Measurements from ENCODE around the gene SYNGR2. TPM values are rescaled to one million over a fixed set of nuclear protein-coding genes. Genes with fewer than 3 reads are reported as not detected.

Gene SYNGR2
- total and polyA plus RNA-seq, 9 of the 15 experiments (the other 6 are each of a cell fraction or from before 2014, with no cell fraction given), result 1.4 to 173 (median 87.8) TPM

DNA sequence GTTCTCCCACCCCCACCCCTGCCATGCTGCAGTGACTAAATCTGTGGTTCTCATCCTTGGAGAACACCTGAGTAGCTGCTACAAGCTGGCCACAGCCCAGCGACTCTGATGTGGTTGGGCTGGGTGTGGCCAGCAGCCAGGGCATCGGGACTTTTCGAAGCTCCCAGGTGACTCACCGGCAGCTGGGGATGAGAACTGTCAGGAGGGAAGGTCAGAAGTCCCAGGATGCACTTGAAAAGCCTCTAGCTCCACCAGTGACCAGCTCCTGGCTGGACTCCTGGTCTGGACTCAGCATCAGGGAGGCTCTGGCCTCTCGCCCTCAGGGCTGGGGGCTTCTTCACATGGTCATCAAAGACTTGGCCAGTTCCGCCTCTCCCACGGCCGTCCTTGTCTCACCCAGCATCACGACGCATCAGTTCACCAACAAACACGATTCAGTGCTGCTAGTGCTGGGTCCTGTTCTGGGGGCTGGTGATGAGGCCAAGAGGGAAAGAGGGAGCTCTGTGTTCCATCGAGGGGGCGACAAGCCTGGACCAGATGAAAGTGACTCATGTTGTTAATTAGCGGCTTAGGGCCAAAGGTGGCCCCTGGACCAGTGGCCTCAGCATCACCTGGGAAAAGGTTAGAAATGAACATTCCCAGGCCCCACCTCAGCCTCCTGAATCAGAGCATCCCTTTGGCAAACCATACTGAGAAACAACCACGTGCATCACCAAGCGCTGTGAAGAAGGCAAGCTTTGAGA is 26.1 kb upstream of the SYNGR2 start (continued):
- TF ChIP-seq, protein P1, sequence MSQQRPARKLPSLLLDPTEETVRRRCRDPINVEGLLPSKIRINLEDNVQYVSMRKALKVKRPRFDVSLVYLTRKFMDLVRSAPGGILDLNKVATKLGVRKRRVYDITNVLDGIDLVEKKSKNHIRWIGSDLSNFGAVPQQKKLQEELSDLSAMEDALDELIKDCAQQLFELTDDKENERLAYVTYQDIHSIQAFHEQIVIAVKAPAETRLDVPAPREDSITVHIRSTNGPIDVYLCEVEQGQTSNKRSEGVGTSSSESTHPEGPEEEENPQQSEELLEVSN (IDR thresholded peaks at IDR 0.05; ENCODE audit: borderline replicate concordance in 1 of 2, extremely low read depth in 1 of 2, insufficient read depth in 1 of 2, insufficient read length in 1 of 2, low read depth in 1 of 2, low read length in 1 of 2, poor library complexity in 1 of 2, severe bottlenecking in 1 of 2), result no peak
- TF ChIP-seq TOE1 (IDR thresholded peaks at IDR 0.05; ENCODE audit: borderline replicate concordance), result no peak
- no peak for TF ChIP-seq TOE1 (CRISPR knock-in tag; IDR thresholded peaks at IDR 0.05; ENCODE audit: borderline replicate concordance, low read depth)
- 0 out of 2 replicates have a peak, but pooled peaks have one; percentile 47 for TF ChIP-seq JUN (IDR thresholded peaks at IDR 0.05; ENCODE audit: borderline replicate concordance, low read depth, low read length)
- TF ChIP-seq JUN (CRISPR knock-in tag; IDR thresholded peaks at IDR 0.05; ENCODE audit: borderline replicate concordance), result no peak
- no peak for TF ChIP-seq MCM5 (IDR thresholded peaks at IDR 0.05; ENCODE audit: low read depth)
- TF ChIP-seq TFAM (CRISPR knock-in tag; conservative IDR thresholded peaks at IDR 0.05), result no peak
- TF ChIP-seq THRAP3 (IDR thresholded peaks at IDR 0.05; ENCODE audit: borderline replicate concordance), result no peak
- no peak for TF ChIP-seq FOXA3 (CRISPR knock-in tag; conservative IDR thresholded peaks at IDR 0.05 in 1 of 2, IDR thresholded peaks at IDR 0.05 in 1 of 2)
- TF ChIP-seq HEY1 (CRISPR knock-in tag; IDR thresholded peaks at IDR 0.05; ENCODE audit: borderline replicate concordance), result no peak
- no peak for TF ChIP-seq RFX7 (CRISPR knock-in tag; IDR thresholded peaks at IDR 0.05)
- TF ChIP-seq ATF3 (IDR thresholded peaks at IDR 0.05), result peak; percentile 65
- no peak for TF ChIP-seq ATF3 (CRISPR knock-in tag; conservative IDR thresholded peaks at IDR 0.05)
- no peak for TF ChIP-seq HDAC3 (IDR thresholded peaks at IDR 0.05; ENCODE audit: borderline replicate concordance, partially characterized antibody)
- TF ChIP-seq CREB5 (CRISPR knock-in tag; IDR thresholded peaks at IDR 0.05), result no peak
- no peak for TF ChIP-seq SP2 (IDR thresholded peaks at IDR 0.05; ENCODE audit: extremely low read depth, low read depth, low read length, poor library complexity, severe bottlenecking)
- no peak for TF ChIP-seq SNIP1 (IDR thresholded peaks at IDR 0.05; ENCODE audit: low read depth)
- no peak for TF ChIP-seq SMARCC2 (IDR thresholded peaks at IDR 0.05; ENCODE audit: low read depth)
- TF ChIP-seq ZBTB49 (CRISPR knock-in tag; IDR thresholded peaks at IDR 0.05; ENCODE audit: borderline replicate concordance), result no peak
- TF ChIP-seq ZSCAN32 (CRISPR knock-in tag; IDR thresholded peaks at IDR 0.05), result no peak
- TF ChIP-seq JUND (IDR thresholded peaks at IDR 0.05; ENCODE audit: borderline replicate concordance, low read depth, low read length), result peak; percentile 43; the same call in 1 of the 2 replicates
- no peak; the same call in 2 of the 3 replicates for TF ChIP-seq JUND (tag; IDR thresholded peaks at IDR 0.05; ENCODE audit: borderline replicate concordance, low read depth, low read length)

Data from K562 (cell line).